ENCODE data around the gene DOP1A.
A peak's percentile ranks its signal among the peaks of the same experiment; 100 is the strongest.
"Not testable (repeated sequence)": the region's sequence is repeated elsewhere in the genome, so short reads cannot be mapped to it uniquely, and the experiment has no call there.

The DOP1A gene

DNA sequence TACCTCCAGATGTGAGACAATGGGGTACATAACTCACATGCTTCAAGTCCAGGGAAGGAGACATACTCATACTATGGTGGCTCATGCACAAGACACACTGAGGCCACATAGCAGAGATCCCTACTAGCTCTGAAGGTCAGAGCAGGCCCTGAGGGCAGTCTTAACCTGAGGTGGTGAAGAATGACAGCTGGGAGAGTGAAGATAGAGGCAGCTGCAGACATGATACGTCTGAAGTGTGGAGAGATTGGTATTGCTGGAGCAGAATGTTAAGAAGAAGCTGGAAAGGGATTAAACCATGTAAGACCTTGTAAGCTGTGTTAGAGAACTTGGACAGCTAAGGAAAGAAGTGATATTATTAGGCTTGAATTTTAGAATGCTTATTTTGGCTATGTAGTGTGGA lies 92.7 kb downstream of the DOP1A start:
- no peak for DNase-seq

DNA sequence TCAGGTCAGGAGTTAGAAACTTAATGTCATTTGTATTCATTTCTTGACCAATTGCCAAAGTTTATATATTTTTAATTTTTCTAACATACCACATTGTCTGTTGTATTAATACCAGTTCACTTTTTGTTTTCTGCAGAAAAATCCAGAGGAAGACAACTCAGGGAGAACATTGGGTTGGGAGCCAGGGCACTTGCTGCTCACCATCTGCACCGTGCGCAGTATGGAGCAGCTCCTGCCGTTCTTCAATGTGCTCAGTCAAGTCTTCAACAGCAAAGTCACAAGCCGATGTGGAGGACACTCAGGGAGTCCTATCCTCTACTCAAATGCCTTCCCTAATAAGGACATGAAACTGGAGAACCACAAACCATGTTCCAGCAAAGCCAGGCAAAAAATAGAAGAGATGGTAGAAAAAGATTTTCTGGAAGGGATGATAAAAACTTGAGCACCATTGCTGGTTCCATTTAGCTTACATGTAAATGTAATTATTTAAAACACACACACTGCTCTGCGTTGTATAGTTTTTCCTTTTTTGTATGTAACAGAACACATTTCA lies 100.3 kb downstream of the DOP1A start:
- no peak for DNase-seq

DNA sequence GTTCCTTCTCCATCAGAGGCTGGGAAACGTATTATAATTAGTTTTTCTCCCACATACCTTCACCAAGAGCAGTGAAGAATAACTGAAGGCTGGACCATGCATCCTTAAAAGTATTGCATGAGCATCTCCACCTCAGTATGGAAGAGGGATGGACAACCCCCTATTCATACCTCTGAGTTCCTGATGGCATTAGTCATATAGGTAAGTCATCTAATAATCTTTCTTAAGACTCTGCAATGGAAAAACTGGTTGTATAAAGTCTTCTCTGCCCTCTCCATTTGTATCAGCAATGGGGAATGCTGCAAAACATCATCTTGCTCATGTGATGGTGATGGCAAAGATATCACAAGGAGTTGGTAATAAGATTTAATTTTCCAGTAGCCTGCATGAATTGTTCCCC lies 101.1 kb downstream of the DOP1A start:
- DNase-seq: no peak

DNA sequence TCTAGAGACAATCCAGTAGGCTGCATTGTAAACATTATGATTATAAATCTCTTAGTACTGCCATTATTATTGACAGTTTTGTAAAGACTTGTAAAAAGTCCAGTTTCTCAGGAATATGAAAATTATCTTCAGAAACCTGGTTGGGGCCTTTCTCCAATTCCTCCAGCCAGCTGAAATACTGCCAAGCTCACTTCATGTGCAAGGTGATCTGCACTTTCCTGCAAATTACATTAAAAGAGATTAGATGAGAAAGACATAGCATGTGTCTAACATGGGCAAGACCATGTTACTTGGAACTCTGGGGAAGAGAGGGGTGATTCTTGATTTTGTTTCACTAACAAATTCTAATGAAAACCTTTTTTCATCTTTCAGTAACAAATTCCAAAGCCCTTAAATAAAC lies 101.6 kb downstream of the DOP1A start:
- DNase-seq: no peak

DNA sequence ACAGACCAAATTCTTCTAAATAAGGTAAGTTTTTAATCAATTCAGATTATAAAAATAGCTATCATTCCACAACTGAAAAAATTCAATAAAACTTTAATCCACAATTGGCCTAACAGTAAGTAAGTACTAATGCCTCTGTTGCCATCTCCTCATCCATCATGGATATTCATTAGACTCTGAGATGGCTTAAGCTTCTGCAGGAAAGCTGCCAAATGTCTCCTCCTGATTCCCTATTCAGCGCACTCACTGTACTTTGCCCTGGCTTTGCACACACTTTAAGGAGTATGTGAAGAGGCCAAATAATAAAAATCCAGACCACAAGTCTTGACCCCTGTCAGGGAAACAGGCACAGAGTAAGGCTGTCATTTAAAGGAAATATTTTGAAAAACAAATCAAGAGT lies 102.0 kb downstream of the DOP1A start:
- DNase-seq: no peak

DNA sequence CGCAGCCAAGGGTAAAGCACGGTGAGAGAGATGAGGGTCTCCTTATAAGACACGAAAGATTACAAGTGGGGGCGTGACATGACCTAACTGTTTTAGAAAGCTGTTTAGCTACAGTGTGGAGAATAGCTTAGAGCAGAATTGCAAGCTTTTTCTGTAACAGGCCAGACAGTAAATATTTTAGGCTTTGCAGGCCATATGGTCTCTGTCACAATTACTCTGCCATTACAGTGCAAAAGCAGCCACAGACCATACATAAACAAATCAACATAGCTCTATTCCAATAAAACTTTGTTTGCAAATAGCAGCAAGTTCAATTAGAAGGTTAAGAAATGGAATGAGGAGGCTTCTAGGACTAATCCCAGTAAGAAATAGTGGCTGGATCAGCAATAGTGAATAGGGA lies 108.8 kb downstream of the DOP1A start:
- DNase-seq: no peak

DNA sequence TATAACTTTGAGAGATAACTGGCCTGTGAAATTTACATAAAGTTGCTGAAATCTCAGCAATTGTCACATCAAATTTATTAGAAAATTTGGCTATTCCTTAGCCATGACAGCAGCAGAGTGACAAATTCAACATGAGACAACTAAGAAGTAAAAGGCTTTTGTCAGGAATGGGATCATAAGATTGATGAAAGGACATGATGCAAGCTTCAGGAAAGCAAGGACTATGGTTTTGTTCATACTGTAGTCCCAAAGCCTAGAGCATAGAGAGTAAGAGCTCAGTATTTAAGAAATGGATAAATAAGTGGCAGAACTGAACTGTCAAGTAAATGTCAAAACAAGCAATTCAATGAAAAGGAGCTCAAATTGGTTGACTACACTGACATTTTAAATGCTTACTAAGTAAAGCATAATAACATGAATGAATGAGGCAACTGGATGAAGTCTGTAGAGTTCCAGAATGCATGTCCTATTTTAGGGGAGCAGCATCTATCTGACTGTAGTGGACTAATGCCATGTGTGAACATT lies 113.0 kb downstream of the DOP1A start:
- DNase-seq: no peak

DNA sequence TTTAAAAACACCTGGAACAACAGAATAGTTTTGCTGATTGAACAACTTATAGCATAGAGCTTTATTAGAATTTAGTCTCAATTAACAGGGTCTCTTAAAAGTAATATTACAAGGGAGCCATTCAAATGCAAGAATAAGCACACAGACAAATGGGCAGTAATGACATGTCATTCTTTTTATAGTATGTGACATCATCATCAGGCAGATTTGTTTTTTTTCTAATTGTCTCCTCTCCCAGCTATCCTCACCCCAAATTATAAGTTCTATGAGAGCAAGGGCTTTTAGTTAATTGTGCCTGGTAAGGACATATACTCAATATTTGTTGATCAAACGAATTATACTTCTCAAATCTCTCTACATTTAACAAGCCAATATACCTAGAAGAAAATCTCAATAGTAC lies 114.6 kb downstream of the DOP1A start:
- no peak for DNase-seq

DNA sequence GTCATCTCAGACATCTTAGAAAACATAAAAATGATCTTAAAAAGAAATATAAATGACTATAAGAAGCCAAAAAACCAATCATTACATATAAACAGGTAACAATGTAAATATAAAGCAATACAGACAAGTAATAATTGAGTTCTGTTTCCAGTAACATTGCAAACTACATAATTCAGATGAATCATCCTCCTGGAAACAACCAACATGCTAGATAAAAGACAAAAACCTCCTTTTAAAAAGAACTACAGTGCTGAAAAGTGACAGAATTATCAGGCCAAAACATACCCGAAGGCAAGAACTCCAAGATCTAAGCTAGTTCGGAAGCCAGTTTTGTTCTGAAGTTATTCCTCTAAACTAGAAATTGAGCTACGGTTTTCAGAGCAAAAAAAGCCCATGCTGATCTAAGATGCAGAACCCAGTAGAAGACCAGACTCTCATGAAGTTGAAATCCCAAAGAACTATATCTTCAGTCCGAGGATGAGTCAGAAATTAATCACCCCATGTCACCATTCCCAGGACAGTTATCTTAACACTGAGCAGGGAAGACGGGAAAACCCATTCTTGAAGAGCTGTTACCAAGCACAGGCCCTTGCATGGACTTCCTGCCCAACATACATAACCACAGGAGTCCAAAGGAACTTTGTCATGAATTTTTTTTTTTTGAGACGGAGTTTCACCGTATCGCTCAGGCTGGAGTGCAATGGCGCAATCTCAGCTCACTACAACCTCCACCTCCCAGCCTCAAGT lies 115.8 kb downstream of the DOP1A start:
- DNase-seq: no peak

DNA sequence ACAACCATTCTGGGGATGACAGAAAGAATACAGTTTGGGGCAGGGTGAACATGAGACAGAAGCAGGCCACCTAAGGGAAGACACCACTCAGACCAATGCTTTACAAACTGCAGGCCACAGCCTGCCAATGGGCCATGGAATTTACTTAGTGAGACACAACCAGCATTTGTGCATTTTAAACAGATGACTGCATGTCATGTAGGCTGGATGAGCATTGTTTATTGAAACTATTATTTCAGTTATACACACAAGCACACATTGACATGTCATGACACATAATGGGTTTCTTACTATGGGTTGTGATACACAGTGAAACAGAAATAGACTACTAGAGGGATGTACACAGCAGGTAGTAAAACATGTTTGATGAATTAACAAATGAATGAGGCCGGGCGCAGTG lies 117.6 kb downstream of the DOP1A start:
- DNase-seq: no peak

DNA sequence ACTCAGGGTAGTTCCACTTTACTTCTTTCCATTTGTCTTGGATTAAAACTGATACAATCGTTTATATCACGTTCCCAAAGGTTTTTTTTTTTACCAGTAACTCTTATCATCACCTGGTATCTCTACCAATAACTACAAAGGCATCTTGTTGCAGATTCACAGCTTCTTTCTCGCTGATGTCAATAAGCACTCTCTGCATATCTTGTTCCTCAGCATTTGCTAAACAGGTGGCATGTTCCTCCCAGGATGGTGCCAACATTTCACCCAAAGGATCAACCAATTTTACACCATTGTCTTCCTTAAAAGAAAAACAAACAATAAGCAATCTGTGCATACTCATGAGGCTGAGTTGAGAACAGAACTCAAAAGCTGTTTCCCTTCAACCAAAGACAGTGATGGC lies 121.0 kb downstream of the DOP1A start:
- no peak for DNase-seq

DNA sequence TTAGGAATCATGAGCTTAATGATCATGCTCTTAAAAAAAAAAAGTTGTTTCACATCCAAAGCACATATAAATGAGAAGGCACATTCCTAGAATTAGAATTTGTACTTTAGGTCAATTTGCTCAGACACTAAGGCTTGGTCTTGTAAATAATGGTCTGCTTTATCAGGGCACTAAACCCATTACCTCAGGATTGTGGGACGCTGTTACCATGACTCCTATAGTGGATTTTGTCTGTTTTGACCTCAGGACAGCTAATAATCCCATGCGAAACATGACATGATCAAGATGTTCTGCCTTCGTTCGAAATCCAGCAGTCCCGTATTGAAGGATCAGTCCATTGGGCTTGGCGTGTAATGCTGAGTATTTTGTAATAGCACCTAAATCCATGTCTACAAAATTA lies 123.2 kb downstream of the DOP1A start:
- DNase-seq: no peak

DNA sequence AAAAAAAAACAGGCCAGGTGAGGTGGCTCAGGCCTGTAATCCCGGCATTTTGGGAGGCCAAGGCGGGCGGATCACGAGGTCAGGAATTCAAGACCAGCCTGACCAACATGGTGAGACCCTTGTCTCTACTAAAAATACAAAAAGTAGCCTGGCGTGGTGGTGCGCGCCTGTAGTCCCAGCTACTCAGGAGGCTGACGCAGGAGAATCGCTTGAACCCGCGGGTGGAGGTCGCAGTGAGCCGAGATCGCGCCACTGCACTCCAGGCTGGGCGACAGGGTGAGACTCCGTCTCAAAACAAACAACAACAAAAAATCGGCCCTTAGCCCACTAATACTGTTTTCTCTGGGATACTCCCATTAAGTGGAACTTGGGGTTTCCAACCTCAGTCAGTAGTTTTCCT lies 124.5 kb downstream of the DOP1A start:
- DNase-seq: not testable (repeated sequence)

DNA sequence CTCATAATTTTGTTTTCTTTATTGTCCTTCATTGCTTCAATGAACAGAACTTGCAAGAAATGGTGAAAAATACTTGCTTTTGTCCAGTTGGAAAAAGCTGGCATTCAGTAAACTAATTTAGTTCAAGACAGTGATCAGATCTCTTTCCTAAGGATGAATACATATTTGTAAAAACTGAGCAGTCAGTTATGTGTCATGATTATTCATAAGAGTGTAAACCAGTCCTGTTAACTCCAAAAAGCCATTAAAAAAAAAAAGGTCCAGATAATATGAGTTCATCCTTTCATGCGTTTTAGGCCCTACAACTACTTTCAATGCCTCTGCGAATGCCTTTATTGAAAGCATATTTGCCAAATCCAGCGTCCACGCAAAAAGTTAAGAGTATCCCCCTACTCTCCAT lies 125.0 kb downstream of the DOP1A start:
- DNase-seq: no peak

DNA sequence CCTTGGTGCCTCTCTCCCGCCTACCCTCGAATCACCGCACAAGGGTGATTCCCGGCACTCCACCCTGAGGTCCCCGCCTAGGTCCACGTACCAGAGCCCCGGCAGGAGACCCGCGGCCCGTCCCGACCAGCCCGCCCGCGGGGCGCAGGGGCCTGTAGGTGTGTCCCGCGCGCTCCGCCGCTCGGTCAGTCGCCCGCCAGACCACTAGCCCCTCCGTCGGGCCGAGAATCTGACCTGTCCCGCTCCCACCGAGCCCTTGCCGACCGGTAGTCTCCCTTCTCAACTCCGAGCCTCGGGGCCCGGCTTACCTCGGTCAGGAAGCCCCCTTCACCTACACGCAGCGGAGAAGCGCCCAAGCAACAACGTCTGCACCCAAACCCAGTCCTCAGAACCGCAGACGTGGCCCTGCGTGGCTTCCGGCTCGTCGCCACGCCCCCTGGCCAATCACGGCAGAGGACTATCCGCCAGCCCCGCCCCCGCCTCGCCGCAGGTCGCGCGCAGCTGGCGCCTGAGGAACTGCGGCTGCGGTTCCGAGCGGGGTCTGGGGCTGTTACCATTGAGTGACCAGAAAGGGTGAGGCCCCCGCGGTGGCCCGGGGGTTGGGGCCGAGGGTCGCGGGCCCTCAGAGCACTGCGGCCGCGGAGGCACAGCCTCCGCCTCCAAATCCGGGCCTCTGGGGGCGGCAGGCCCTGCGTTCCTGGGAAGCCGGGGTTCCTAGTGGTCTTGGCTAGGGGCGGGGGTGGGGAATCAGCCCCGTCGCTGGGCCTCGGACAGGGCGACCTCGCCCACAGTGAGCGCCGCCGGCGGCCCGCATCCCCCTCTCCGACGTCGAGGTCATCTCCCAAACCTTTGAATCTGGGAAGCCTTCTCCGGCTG lies 125.6 kb downstream of the DOP1A start, which contains the start of the genes PGM3 and RWDD2A:
Gene PGM3, minus strand, starts transcription at position 395 of the 876 bp plus-strand sequence. CDS start 2,253 bp downstream, outside the sequence.
Gene RWDD2A, plus strand, starts transcription at position 487 of the 876 bp plus-strand sequence. CDS start 1,095 bp downstream, outside the sequence.
- peak; percentile 48 for DNase-seq

DNA sequence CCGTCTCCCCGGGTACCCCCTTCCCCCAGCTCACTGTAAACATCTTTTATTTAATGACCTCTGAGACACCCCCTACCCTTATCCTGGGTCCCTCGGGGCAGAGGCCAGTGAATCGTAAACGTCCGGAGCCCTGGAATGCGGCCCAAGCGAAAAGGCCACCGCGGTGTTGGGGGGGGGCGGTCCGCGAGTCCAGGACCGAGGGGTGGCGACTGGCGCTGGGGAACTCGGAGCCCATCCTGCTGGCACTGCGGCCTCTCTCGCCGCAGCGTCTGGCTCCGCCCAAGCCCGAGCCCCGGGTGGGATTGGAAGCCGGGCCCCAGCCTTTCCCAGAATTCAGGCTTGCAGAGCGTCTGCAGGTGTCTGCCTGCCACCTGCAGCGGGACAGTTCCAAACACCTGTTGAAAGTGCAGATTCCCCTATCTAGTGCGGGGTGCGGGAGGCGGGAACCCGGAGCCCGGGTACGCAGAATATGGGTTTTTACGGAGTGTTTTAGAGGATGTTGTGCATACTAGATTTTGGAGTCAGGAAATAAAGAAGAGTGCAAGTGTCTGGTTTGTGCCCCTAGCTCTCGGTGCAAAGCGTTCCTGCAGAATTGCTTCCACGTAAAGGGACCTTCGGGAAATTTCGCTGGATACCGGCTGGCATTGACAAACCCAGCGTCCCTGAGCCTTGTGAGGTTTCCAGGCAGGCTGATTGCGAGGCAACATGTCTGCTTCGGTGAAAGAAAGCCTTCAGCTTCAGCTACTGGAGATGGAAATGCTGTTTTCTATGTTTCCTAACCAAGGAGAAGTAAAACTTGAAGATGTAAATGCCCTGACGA lies 126.5 kb downstream of the DOP1A start:
- DNase-seq: no peak

DNA sequence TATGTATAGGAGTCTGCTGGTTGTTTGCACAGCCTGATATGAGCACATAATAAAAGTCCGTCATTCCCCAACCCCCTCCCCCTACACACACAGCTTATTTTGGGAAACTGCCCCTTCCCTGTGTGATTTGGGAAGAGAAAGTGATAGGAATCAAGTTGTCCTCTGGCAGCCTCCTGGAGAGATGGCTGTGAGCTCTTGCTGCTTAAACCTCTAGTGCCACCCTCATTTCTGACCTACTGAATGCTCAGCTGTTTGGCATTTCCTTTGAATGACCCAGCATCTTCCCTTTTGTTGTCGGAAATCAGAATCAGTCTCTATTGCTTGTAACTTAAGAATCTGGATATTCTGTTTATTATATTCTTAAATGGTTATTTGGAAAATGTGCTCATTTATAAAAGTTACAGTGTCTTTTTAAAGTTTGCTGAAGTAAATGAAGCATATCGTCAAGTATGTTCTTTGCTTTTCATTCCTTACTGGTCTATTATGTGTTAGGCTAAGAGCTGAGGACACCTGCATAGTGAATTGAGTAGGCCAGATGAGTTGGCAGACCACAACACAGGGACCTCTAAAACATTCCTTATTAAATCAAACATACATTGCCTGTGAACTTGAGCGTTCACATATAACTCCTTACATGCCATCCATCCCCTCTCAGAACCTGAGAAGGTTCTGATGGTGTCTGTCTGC lies 131.2 kb downstream of the DOP1A start:
- DNase-seq: no peak

DNA sequence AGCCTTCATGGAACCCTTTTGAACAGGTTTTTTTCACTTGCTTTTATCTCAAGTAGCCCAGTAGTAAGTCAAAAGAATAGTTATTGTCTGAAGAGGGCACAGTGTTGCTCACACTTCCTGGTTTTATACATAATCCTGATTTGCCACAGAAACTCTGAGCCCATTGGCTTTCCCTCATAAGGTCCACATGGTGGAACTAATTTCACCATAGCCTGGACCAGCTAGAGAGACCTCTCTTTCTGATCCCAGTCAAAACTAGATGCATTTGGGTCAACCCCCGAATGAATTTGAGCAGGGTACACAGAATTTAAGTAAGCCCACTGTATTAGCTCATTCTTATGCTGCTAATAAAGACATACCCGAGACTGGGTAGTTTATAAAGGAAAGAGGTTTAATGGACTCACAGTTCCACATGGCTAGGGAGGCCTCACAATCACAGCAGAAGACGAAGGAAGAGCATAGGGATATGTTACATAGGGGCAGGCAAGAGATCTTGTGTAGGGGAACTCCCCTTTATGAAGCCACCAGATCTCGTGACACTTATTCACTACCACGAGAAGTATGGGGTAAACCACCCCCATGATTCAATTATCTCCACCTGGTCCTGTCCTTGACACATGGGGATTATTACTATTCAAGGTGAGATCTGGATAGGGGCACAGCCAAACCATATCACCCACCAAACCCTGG lies 131.8 kb downstream of the DOP1A start:
- DNase-seq: no peak

DNA sequence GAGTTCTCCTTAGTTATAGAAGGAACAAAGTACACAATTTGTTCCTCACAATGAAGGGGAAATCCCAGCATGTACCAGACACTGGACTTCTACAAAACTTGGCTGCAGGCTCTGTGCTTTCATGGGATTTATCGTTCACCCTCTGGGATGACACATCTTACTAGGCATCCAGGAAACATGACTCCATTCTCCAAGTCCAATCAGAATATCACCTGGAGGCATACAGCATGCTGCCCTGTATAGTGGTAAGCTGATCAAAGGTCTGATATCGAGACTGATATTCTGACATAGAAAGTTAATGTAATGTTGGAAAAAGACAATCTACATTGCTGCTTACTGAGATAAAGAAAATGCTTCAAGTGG lies 132.4 kb downstream of the DOP1A start:
- no peak for DNase-seq

DNA sequence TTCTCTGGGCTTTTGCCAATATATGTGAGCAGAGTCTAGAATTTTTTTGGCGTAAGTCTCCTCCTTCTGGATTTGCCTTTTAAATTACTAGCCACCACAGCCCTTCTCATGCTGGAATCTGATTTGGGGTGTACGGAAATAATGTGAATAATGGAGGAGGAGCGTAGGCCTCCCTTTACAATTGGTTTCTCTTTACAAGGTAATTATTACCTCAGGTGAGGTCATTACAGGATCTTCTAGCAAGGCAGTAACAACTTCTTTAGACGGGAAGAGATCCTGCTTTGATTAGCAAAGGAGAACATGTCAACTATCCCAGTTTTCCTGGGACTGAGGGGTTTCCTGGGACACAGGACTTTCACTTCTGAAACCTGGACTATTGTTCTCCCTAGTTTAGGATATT lies 134.6 kb downstream of the DOP1A start:
- no peak for DNase-seq

Measured in NCI-H1436 treated with DMSO at 0.1 percent for 48 hours (cell line).